SU-DHL-6 (cell line): ENCODE results near the gene NANOGP8.

Experiments used
- H2AFZ ChIP-seq: fragments of 200-600 bp; sonication (generic); 2 replicates; pipeline ENCODE4 v1.6.1; 2014; ENCODE audit warnings: low read depth, mild to moderate bottlenecking, moderate library complexity, mixed read lengths, antibody characterized with exemption, low read length; ENCODE audit not compliant: severe bottlenecking
- H3F3A ChIP-seq: fragments of 200-600 bp; shearing (Covaris generic); 2 replicates; pipeline ENCODE4 v1.6.0; 2016; ENCODE audit warnings: antibody characterized with exemption, mild to moderate bottlenecking; ENCODE audit not compliant: insufficient read depth
- H3K27ac ChIP-seq: fragments of 200-600 bp; sonication (generic); 2 replicates; pipeline ENCODE4 v1.5.1; 2016; ENCODE audit warnings: low read depth, mild to moderate bottlenecking, low read length, moderate library complexity, mixed read lengths
- H3K27me3 ChIP-seq: fragments of 200-600 bp; sonication (generic), shearing (Covaris generic); 2 replicates; pipeline ENCODE4 v1.6.0; 2014; ENCODE audit warnings: mild to moderate bottlenecking, low read length
- H3K36me3 ChIP-seq: fragments of 200-600 bp; sonication (generic); 2 replicates; pipeline ENCODE4 v1.6.1; 2014; ENCODE audit warnings: mild to moderate bottlenecking, low read length, mixed read lengths
- H3K4me2 ChIP-seq: fragments of 300-600, 200-600 bp; shearing (Covaris generic), sonication (generic); 2 replicates; pipeline ENCODE4 v1.6.0; 2014; ENCODE audit warnings: low read length, low read depth, mild to moderate bottlenecking; ENCODE audit not compliant: poor library complexity, severe bottlenecking
- H3K4me3 ChIP-seq: fragments of 200-600 bp; sonication (generic); 2 replicates; pipeline ENCODE4 v1.5.1; 2014; ENCODE audit warnings: antibody characterized with exemption, low read length, mild to moderate bottlenecking, mixed read lengths; ENCODE audit not compliant: insufficient read depth, poor library complexity, severe bottlenecking
- H3K79me2 ChIP-seq: fragments of 200-600 bp; sonication (generic); 2 replicates; pipeline ENCODE4 v1.6.1; 2014; ENCODE audit warnings: mild to moderate bottlenecking, low read length, moderate library complexity; ENCODE audit not compliant: insufficient read depth
- H3K9ac ChIP-seq: fragments of 200-600 bp; sonication (generic); 2 replicates; pipeline ENCODE4 v1.7.0; 2014; ENCODE audit warnings: mild to moderate bottlenecking, low read length
- H3K9me2 ChIP-seq: fragments of 200-600 bp; sonication (generic); replicated peaks from 2 replicates; pipeline ENCODE4 v1.6.1; 2014; ENCODE audit warnings: low read length; ENCODE audit not compliant: insufficient read depth
- H3K9me3 ChIP-seq: fragments of 200-600 bp; sonication (generic); 2 replicates; pipeline ENCODE4 v1.6.1; 2014; ENCODE audit warnings: low read length, mixed read lengths; ENCODE audit not compliant: insufficient read depth
- H4K20me1 ChIP-seq: fragments of 200-600 bp; sonication (generic); 2 replicates; pipeline ENCODE4 v1.6.1; 2014; ENCODE audit warnings: low read depth, mild to moderate bottlenecking, antibody characterized with exemption, low read length, moderate library complexity, mixed read lengths
- EZH2phosphoT487 ChIP-seq: fragments of 200-600 bp; sonication (generic), shearing (Covaris generic); conservative IDR thresholded peaks from 2 replicates; pipeline ENCODE4 v1.6.1; 2018; ENCODE audit warnings: mild to moderate bottlenecking, antibody characterized with exemption, low read length, moderate library complexity, mixed read lengths
- TF ChIP-seq, protein P1 (sequence below): fragments of 200-600 bp; sonication (generic); IDR thresholded peaks from one replicate; pipeline ENCODE4 v1.5.1; 2017; ENCODE audit warnings: antibody characterized with exemption, mild to moderate bottlenecking, low read length, moderate library complexity; ENCODE audit not compliant: insufficient read depth, poor library complexity, severe bottlenecking

Gene NANOGP8

DNA sequence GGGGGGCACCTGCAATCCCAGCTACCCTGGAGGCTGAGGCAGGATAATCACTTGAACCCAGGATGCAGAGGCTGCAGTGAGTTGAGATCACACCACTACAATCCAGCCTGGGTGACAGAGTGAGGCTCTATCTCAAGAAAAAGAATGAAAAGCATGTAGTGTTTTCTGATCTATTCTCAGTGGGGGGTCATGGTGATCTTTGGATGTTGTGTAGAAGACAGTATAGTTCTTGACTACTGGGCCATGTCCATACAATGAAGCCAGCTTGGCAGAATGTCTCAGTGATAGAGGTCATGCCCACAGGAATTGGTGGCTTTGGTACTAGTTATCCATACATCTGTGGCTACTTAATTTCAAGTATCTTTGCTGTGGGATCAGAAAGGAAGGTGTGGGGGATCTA is 26.8 kb upstream of the NANOGP8 start:
- H4K20me1 ChIP-seq: no peaks in the 10 kb centered on the region
- no peaks in the 10 kb centered on the region for H3K79me2 ChIP-seq
- no peaks in the 10 kb centered on the region for H3K27me3 ChIP-seq
- H3K9ac ChIP-seq: no peak overlapping the region
- H3K4me2 ChIP-seq: no peak overlapping the region
- no peaks in the 10 kb centered on the region for H3F3A ChIP-seq
- TF ChIP-seq, protein P1, sequence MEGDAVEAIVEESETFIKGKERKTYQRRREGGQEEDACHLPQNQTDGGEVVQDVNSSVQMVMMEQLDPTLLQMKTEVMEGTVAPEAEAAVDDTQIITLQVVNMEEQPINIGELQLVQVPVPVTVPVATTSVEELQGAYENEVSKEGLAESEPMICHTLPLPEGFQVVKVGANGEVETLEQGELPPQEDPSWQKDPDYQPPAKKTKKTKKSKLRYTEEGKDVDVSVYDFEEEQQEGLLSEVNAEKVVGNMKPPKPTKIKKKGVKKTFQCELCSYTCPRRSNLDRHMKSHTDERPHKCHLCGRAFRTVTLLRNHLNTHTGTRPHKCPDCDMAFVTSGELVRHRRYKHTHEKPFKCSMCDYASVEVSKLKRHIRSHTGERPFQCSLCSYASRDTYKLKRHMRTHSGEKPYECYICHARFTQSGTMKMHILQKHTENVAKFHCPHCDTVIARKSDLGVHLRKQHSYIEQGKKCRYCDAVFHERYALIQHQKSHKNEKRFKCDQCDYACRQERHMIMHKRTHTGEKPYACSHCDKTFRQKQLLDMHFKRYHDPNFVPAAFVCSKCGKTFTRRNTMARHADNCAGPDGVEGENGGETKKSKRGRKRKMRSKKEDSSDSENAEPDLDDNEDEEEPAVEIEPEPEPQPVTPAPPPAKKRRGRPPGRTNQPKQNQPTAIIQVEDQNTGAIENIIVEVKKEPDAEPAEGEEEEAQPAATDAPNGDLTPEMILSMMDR: no peak
- no peak for TF ChIP-seq EZH2phosphoT487
- H3K27ac ChIP-seq: no peak overlapping the region
- H3K36me3 ChIP-seq: no peaks in the 10 kb centered on the region
- no peaks in the 10 kb centered on the region for H3K9me3 ChIP-seq
- H2AFZ ChIP-seq: no peak overlapping the region
- H3K9me2 ChIP-seq: no peaks in the 10 kb centered on the region
- H3K4me3 ChIP-seq: no peak overlapping the region

DNA sequence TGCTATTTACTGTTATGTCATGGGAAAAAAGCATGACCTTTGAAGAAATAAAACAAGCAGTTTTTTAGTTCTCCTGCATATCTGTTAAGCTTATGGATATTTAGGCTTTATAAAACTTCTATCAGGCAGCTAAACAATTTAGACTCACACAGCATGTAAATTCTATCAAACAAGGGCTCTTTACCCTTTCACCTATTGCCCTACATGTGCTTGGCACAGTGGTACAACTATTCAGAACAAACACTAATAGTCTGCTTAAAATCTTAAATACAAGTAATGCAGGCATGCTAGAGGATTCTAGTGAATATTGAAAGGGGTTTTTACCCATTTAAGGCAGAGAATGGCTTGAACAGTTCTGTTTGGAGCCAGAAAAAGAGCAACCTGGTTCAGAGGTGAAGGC is 23.4 kb upstream of the NANOGP8 start:
- no peak overlapping the region for H2AFZ ChIP-seq
- H3K27me3 ChIP-seq: no peaks in the 10 kb centered on the region
- no peaks in the 10 kb centered on the region for H3K9me3 ChIP-seq
- no peaks in the 10 kb centered on the region for H3K79me2 ChIP-seq
- H3K4me3 ChIP-seq: no peak overlapping the region
- no peaks in the 10 kb centered on the region for H3K9me2 ChIP-seq
- H3F3A ChIP-seq: no peaks in the 10 kb centered on the region
- no peak overlapping the region for H3K27ac ChIP-seq
- H3K36me3 ChIP-seq: no peaks in the 10 kb centered on the region
- TF ChIP-seq, protein P1: no peak
- no peak for TF ChIP-seq EZH2phosphoT487
- H4K20me1 ChIP-seq: no peaks in the 10 kb centered on the region
- no peak overlapping the region for H3K9ac ChIP-seq
- H3K4me2 ChIP-seq: no peak overlapping the region

DNA sequence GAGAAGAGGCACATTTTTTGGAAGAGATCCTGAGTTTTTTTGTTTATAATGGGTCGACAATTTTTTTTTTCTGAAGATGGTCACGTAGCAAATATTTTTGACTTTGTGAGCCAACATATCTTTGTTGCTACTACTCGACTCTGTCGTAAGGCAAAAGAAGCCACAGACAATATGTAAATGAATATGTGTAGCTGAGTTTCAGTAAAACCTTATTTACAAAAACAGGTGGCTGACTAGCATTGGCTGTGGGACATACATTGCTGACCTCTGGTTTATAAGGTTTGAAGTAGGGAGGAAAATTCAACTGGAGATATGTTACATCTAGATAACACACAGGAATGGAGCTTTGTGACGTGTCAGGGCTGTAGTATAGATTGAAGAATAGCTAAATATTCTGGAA is 22.5 kb upstream of the NANOGP8 start:
- TF ChIP-seq EZH2phosphoT487: no peak
- TF ChIP-seq, protein P1: no peak
- Histone ChIP-seq H3K9me2 (no peaks in the 10 kb centered on the region), H3K27ac (no peak overlapping the region), H4K20me1 (no peaks in the 10 kb centered on the region), H3K4me3 (no peak overlapping the region), H3K9me3 (no peaks in the 10 kb centered on the region), H2AFZ (no peak overlapping the region), H3K36me3 (no peaks in the 10 kb centered on the region), H3F3A (no peaks in the 10 kb centered on the region), H3K4me2 (no peak overlapping the region), H3K79me2 (no peaks in the 10 kb centered on the region), H3K9ac (no peak overlapping the region), H3K27me3 (no peaks in the 10 kb centered on the region)

DNA sequence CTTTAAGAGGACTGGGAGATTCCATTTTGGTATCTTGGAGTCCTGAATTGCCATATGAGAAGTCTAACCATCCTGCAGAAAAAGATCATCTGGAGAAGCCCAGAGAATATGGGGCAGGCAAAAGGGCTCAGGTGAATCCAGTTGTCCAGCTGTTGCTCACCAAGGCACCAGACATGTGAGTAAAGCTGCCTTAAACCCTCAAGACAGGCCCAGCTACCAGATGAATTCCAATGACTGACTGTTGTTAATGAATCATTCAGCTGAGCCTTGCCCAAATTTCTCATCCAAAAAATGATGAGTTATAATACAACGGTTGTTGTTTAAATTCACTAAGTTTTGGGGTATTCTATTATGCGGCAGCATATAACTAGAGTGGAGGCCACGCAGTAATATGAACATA is 22.0 kb upstream of the NANOGP8 start:
- Histone ChIP-seq H3K79me2 (no peaks in the 10 kb centered on the region), H3K9ac (no peak overlapping the region), H3K4me2 (no peak overlapping the region), H4K20me1 (no peaks in the 10 kb centered on the region), H3K9me3 (no peaks in the 10 kb centered on the region), H3K4me3 (no peak overlapping the region), H3K9me2 (no peaks in the 10 kb centered on the region), H2AFZ (no peak overlapping the region), H3K27me3 (no peaks in the 10 kb centered on the region), H3F3A (no peaks in the 10 kb centered on the region), H3K36me3 (no peaks in the 10 kb centered on the region), H3K27ac (no peak overlapping the region)
- TF ChIP-seq EZH2phosphoT487: no peak
- TF ChIP-seq, protein P1: no peak
